Placental pericyte (primary cell): ENCODE measurements around the gene SNCAIP. TPM values are rescaled to one million over a fixed set of nuclear protein-coding genes. Genes with fewer than 3 reads are reported as not detected.

ENCODE experiments used
- total RNA-seq: library from RNA; depleted of rRNA; stranded (reverse); fragments of >200 nt; gene quantifications from 2 replicates; pipeline ENCODE4 v1.2.3, GENCODE V29; 2012

SNCAIP gene
- 7.0 and 7.7 TPM in 2 replicates for total RNA-seq

DNA sequence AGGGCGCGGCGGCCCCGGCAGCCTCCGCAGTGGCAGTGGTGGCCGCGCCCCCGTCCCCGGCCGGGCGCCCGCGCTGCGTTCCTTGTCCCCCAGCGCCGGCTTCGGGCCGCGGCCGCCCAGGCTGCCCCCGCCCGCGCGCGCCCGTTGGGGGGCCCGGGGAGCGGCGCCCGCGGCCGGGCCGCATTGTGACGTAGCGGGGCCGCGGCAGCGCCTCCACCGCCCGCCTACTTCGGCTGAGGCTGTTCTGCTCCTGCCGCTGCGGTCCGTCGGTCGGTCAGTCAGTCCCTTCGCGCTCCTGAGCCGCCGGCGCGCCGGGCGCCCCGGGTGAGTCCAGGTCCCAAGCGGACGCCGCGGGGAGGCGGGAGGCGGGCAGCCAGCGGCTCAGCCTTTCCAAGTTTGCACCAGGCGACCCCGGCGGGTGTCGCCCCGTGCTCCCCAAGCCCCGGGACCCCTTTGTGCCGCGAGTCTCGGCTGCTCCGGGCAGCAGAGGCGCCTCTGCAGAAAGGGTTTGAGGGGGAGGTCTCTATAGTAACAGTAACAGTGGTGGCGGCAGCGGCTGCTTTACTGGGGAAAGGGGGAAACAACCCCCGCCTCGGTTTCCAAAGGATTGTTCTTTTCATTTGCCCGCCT is at the start of gene SNCAIP:
Gene SNCAIP, plus strand, starts transcription at position 277 of the 630 bp plus-strand sequence. CDS start 78,898 bp downstream, outside the sequence.

Other genes with a start within 250 kb of the SNCAIP start
- gene LOX, start 234.0 kb upstream of the SNCAIP start, total RNA-seq: 92.5 and 218 TPM in 2 replicates
- gene ZNF474, start 182.7 kb upstream of the SNCAIP start, total RNA-seq: 0.22 and 0.57 TPM in 2 replicates